Erythroblast (primary cell): ENCODE data around the gene TIMELESS.

Source experiments
- GATA1 ChIP-seq: IDR thresholded peaks from 2 replicates; pipeline ENCODE4 v1.6.1; 2011; ENCODE audit warnings: low read depth, mild to moderate bottlenecking, control low read depth, low read length, moderate library complexity
- POLR2A ChIP-seq: IDR thresholded peaks from 2 replicates; pipeline ENCODE4 v1.6.1; 2011; ENCODE audit warnings: mild to moderate bottlenecking, low read length

DNA sequence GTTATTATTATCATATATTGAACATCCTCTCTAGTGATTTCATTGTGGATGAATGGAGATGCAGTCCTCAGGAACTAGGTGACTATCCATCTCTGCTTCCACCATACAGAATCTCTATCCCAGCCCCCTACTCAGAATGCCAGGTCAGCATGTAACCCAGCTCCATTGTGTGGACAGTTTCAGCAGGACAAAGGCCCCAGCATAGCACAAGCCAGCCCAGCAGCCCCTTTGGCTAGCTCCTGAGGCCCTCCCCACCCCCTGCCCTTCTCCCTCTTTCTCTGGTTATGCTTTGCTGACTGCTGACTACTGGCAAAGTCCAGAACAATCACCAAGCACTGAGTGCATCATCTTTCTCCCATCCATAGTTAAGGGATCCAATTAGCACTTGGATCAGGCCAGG is 13.3 kb upstream of the TIMELESS start:
- no peak for TF ChIP-seq POLR2A
- no peak for TF ChIP-seq GATA1
